Cerebellar nuclear complex (tissue), 1 donor: ENCODE measurements around the gene NUAK2.
A peak's percentile ranks its signal among the peaks of the same experiment; 100 is the strongest.

Experiments used
- DNase-seq, 2 experiments: peaks; one replicate each; lab custom pipeline; 2025; lab: John Stamatoyannopoulos, UW

Gene NUAK2

DNA sequence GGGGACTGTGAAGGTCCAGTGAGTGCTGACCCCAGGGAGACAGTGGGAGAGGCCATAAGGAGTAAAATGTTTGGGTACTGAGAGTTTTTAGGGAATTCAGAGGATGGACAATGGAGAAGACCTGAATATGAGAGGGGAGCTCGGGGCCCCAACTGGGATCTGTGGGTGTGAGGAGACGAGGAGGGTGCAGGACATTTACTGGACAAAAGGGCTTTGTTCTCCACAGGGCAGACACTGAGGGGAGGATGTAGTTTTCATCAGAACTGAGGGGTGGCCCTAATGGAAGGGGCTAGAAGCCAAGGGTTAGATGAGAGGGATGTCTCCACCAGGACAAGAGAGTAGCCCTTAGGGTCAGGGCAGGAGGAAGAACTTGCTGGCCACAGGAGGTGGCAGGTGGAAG is 63.8 kb downstream of the NUAK2 start:
- DNase-seq, result no peak

DNA sequence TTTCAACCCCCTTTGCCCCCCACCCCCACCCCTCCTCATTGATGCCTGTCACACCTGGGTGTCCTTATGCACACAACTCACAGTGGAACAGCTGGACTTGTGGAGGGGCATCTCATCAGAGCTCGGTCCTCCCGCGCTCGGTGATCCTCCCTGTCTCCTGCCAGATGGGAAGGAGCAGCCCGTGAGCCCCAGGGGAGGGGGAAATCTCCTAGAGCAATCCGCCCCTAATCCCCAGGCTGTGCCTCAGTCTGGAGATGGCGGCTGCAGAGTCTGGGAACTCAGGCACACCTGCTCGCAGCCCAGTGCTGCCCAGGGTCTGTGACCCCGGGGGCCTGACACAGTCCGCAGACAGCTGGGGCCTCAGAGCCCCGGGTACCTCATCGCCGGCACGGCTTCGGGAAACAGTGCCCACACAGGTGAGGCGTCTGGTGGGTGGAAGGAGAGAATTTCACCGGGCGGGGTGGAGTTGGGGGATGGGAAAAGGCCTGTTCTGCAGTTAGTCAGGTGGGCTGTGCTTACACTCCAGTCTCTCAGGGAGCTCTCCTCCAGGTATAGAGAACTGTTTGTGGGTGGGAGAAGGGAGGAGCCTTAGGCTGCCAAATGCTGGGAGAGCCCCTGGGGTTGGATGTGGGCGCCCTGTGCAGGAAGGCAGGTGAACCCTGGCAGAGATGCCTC is 64.5 kb downstream of the NUAK2 start:
- DNase-seq, result no peak

DNA sequence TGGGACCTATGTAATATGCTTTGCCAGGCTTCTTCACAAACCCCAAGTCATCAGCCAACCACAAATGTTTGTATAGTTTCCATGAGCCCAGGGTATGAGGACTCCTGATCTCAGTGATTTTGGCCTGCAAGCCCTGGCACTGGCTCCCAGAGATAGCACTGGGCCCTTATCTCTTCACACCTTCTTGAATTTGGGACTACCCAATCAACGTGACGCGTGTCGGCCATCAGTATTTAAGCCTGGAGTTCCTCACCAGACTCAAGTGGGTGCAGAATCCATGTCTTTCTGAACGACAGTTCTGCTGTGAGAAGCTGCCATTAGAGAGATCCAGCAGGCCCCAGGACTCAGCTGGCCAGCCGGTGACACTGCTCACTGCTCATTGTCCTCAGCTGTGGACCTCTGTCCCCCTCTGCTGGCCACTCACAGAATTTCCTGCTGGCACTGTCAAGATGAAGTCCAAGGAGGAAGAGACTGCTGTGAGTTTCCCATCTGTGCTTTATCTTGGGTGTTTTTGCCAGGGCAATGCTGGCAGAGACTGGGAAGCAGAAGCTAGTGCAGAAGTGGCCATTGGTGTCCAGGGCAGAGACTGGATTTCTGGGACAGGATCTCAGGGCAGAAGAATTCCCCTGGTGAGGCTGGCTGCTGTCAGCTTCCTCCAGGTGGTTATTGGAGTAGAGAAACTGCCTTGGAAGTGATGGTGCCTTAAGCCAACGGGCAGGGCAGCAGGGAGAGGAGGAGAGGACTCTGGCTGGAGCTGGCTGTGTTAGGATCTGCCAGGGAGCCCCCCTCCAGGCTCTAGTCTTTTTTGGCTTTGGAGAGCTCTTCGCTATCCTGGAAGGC is 65.4 kb downstream of the NUAK2 start:
- peak; percentile 91 to 97 for DNase-seq
